Mesothelial cell of epicardium (in vitro differentiated cells): ENCODE results near the gene CDON. TPM values are rescaled to one million over a fixed set of nuclear protein-coding genes. Genes with fewer than 3 reads are reported as not detected.
A peak's percentile ranks its signal among the peaks of the same experiment; 100 is the strongest.

Experiments
- DNase-seq, 2 experiments: peaks; one replicate each; pipeline ENCODE4 v3.0.0; 2021; ENCODE audit warnings: low spot score in 2 of 2; ENCODE audit not compliant: unreplicated experiment in 2 of 2
- H3K27ac Mint-ChIP-seq: 2 replicates; pipeline ENCODE4 v1.8.0; 2021; ENCODE audit warnings: mixed read lengths
- H3K27me3 Mint-ChIP-seq: 2 replicates; pipeline ENCODE4 v1.8.0; 2021; ENCODE audit warnings: low read depth, mixed read lengths
- H3K36me3 Mint-ChIP-seq: 2 replicates; pipeline ENCODE4 v1.8.0; 2021; ENCODE audit warnings: mixed read lengths
- H3K4me1 Mint-ChIP-seq: 2 replicates; pipeline ENCODE4 v1.8.0; 2021; ENCODE audit warnings: mixed read lengths
- H3K4me3 Mint-ChIP-seq: 2 replicates; pipeline ENCODE4 v1.8.0; 2021; ENCODE audit warnings: mild to moderate bottlenecking, moderate library complexity, mixed read lengths
- H3K9me3 Mint-ChIP-seq: 2 replicates; pipeline ENCODE4 v1.8.0; 2021; ENCODE audit warnings: mixed read lengths
- CTCF ChIP-seq: fragments of 200-600 bp; sonication (generic); IDR thresholded peaks from one replicate; pipeline ENCODE4 v1.5.0; 2021; ENCODE audit warnings: antibody characterized with exemption; ENCODE audit not compliant: unreplicated experiment
- total RNA-seq: library from RNA; stranded (reverse); gene quantifications from 3 replicates; pipeline ENCODE4 v1.2.1, GENCODE V29; 2021

Gene CDON
- total RNA-seq, 1 donor from 2014 or later: 165 TPM

DNA sequence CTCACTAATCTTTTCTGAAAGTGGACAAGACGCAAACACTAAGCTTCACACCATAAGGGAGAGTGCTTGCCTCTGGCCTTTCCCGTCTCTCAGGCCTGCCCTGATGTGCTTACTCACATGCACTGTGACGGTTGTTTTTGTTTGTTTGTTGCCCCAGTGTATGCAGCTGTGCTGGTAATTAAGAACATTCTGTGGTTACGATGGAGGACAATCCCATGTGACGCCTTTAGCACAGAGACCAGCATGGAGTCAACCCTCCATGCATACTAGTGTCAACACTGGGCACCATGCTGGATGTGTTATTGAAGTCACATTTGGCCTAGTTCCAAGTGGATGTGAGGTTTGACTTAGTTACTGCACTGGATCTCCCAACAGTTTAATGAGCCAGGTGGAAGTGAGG is 27.8 kb upstream of the CDON start:
- Mint-ChIP-seq H3K9me3 (no peaks in the 10 kb centered on the region), H3K4me1 (peaks cover 5% of the 10 kb centered on the region), H3K27me3 (no peaks in the 10 kb centered on the region), H3K4me3 (no peak overlapping the region), H3K36me3 (no peaks in the 10 kb centered on the region), H3K27ac (no peak overlapping the region)
- DNase-seq: no peak
- TF ChIP-seq CTCF: no peak

GRCh38 chr11:126088999-126089398 is 26.3 kb upstream of the CDON start:
- no peaks in the 10 kb centered on the region for H3K27me3 Mint-ChIP-seq

GRCh38 chr11:126086248-126086647 is 23.6 kb upstream of the CDON start:
- H3K4me3 Mint-ChIP-seq: no peak overlapping the region
- no peak for TF ChIP-seq CTCF
- no peaks in the 10 kb centered on the region for H3K36me3 Mint-ChIP-seq
- H3K27ac Mint-ChIP-seq: no peak overlapping the region
- no peak for DNase-seq
- peaks cover 33% of the 10 kb centered on the region for H3K4me1 Mint-ChIP-seq
- no peaks in the 10 kb centered on the region for H3K27me3 Mint-ChIP-seq
- H3K9me3 Mint-ChIP-seq: no peaks in the 10 kb centered on the region

More at GRCh38 chr11:126088999-126089398, 26.3 kb upstream of the CDON start:
- Mint-ChIP-seq H3K9me3 (no peaks in the 10 kb centered on the region), H3K4me1 (peaks cover 13% of the 10 kb centered on the region), H3K27ac (no peak overlapping the region), H3K36me3 (no peaks in the 10 kb centered on the region), H3K4me3 (no peak overlapping the region)
- no peak for DNase-seq
- no peak for TF ChIP-seq CTCF

- H3K27ac Mint-ChIP-seq: no peak overlapping the region
- no peaks in the 10 kb centered on the region for H3K36me3 Mint-ChIP-seq
- no peak for DNase-seq
- TF ChIP-seq CTCF: no peak
- H3K4me3 Mint-ChIP-seq: no peak overlapping the region
- no peaks in the 10 kb centered on the region for H3K27me3 Mint-ChIP-seq
- peaks cover 46% of the 10 kb centered on the region for H3K4me1 Mint-ChIP-seq
- no peaks in the 10 kb centered on the region for H3K9me3 Mint-ChIP-seq
Observed at GRCh38 chr11:126084608-126084912, 21.9 kb upstream of the CDON start.

GRCh38 chr11:126083829-126084607 is 21.4 kb upstream of the CDON start:
- TF ChIP-seq CTCF: no peak
- Mint-ChIP-seq H3K36me3 (no peaks in the 10 kb centered on the region), H3K4me3 (no peak overlapping the region), H3K27me3 (no peaks in the 10 kb centered on the region), H3K9me3 (no peaks in the 10 kb centered on the region), H3K27ac (peak overlapping the region; percentile 76), H3K4me1 (peaks cover 52% of the 10 kb centered on the region)
- no peak for DNase-seq
